HepG2 (cell line): ENCODE results near the gene ARMH1. TPM values are rescaled to one million over a fixed set of nuclear protein-coding genes. Genes with fewer than 3 reads are reported as not detected.

Experiments
- AGO2 ChIP-seq: fragments of 200-400 bp; formaldehyde crosslinking; optimal IDR thresholded peaks from 2 replicates; pipeline ENCODE3; 2017; ENCODE audit warnings: mild to moderate bottlenecking, low read depth, low read length, moderate library complexity
- BHLHE40 ChIP-seq: IDR thresholded peaks from 2 replicates; pipeline ENCODE4 v1.6.1; 2011; ENCODE audit warnings: low read length, improper control_type of control experiment
- GFI1 ChIP-seq: sonication (generic); formaldehyde crosslinking; IDR thresholded peaks from 2 replicates; pipeline ENCODE4 v1.5.0; 2020; ENCODE audit warnings: missing genetic modification reagents, mild to moderate bottlenecking, borderline replicate concordance
- IKZF5 ChIP-seq: IDR thresholded peaks from 2 replicates; pipeline ENCODE4 v1.6.1; 2018; ENCODE audit warnings: missing genetic modification reagents, mild to moderate bottlenecking, missing compliant biosample characterization
- KMT2A ChIP-seq: sonication (generic); formaldehyde crosslinking; IDR thresholded peaks from 2 replicates; pipeline ENCODE4 v1.4.0; 2020; ENCODE audit warnings: missing genetic modification reagents
- SKI ChIP-seq: fragments of 450-650 bp; IDR thresholded peaks from one replicate; pipeline ENCODE4 v1.6.1; 2018; ENCODE audit warnings: mild to moderate bottlenecking; ENCODE audit not compliant: partially characterized antibody
- SMAD3 ChIP-seq: sonication (generic); formaldehyde crosslinking; IDR thresholded peaks from 2 replicates; pipeline ENCODE4 v1.4.0; 2020; ENCODE audit warnings: missing genetic modification reagents
- SNAPC5 ChIP-seq: sonication (generic); formaldehyde crosslinking; IDR thresholded peaks from 2 replicates; pipeline ENCODE4 v1.8.1; 2023; ENCODE audit warnings: mild to moderate bottlenecking, missing genetic modification reagents, borderline replicate concordance
- ZNF121 ChIP-seq: sonication (generic); formaldehyde crosslinking; IDR thresholded peaks from 2 replicates; pipeline ENCODE4 v1.5.0; 2020; ENCODE audit warnings: mild to moderate bottlenecking, missing genetic modification reagents
- ZNF276 ChIP-seq: sonication (generic); formaldehyde crosslinking; IDR thresholded peaks from 2 replicates; pipeline ENCODE4 v1.4.0; 2020; ENCODE audit warnings: mild to moderate bottlenecking, low read depth, missing genetic modification reagents
- ZNF414 ChIP-seq: sonication (generic); formaldehyde crosslinking; IDR thresholded peaks from 2 replicates; pipeline ENCODE4 v1.5.0; 2020; ENCODE audit warnings: missing genetic modification reagents
- ZNF44 ChIP-seq: sonication (generic); formaldehyde crosslinking; IDR thresholded peaks from 2 replicates; pipeline ENCODE4 v1.5.1; 2020; ENCODE audit warnings: mild to moderate bottlenecking, missing genetic modification reagents
- ZNF563 ChIP-seq: sonication (generic); formaldehyde crosslinking; IDR thresholded peaks from 2 replicates; pipeline ENCODE4 v1.8.0; 2022; ENCODE audit warnings: mild to moderate bottlenecking, moderate library complexity, missing genetic modification reagents
- ZNF574 ChIP-seq: sonication (generic); formaldehyde crosslinking; IDR thresholded peaks from 2 replicates; pipeline ENCODE4 v1.4.0; 2020; ENCODE audit warnings: missing genetic modification reagents
- ZNF710 ChIP-seq: sonication (generic); formaldehyde crosslinking; IDR thresholded peaks from 2 replicates; pipeline ENCODE4 v1.5.0; 2020; ENCODE audit warnings: mild to moderate bottlenecking, missing genetic modification reagents, borderline replicate concordance
- ZNF737 ChIP-seq: sonication (generic); formaldehyde crosslinking; IDR thresholded peaks from 2 replicates; pipeline ENCODE4 v1.5.0; 2020; ENCODE audit warnings: missing genetic modification reagents, mild to moderate bottlenecking, borderline replicate concordance
- ZNF740 ChIP-seq: sonication (generic); formaldehyde crosslinking; IDR thresholded peaks from 2 replicates; pipeline ENCODE4 v1.4.0; 2020; ENCODE audit warnings: missing genetic modification reagents
- polyA plus RNA-seq, 8 experiments: library from polyadenylated mRNA; depleted of rRNA in 3 of 8; stranded (reverse) in 7 of 8; unstranded in 1 of 8; fragments of >200 nt; fragmentation: Illumina TruSeq in 4 of 8; extraction: Trizol in 4 of 8; gene quantifications; 2 replicates each; pipeline versions ENCODE4 v1.2.1 to v1.2.3, GENCODE V29; 2011 to 2016; ENCODE audit warnings: low read depth in 4 of 8, missing spikeins in 1 of 8, mixed read lengths in 1 of 8; ENCODE audit not compliant: insufficient read depth in 1 of 8
- total RNA-seq, 5 experiments: library from RNA; depleted of rRNA; stranded (reverse); fragments of >200 nt; fragmentation: Illumina TruSeq; extraction: Trizol; gene quantifications; 2 replicates each; pipeline ENCODE4 v1.2.3, GENCODE V29; 2016; ENCODE audit warnings: low read depth in 1 of 5

Gene ARMH1
- total and polyA plus RNA-seq, 2 of the 13 experiments (the other 11 are each of a cell fraction or from before 2014, with no cell fraction given), result 0.69 TPM; not detected in 1

GRCh38 chr1:44631647-44632539, 42.6 kb upstream of the ARMH1 start (continued):
- TF ChIP-seq ZNF276 (no peak), BHLHE40 (peak; percentile 95), ZNF563 (CRISPR knock-in tag) (peak; percentile 67; the same call in 1 of the 2 replicates), SKI (peak; percentile 86), ZNF414 (CRISPR knock-in tag) (no peak), GFI1 (no peak), SNAPC5 (no peak), ZNF574 (CRISPR knock-in tag) (peak; percentile 83), KMT2A (CRISPR knock-in tag) (no peak), ZNF44 (CRISPR knock-in tag) (no peak), AGO2 (peak; percentile 95), ZNF121 (no peak), IKZF5 (peak; percentile 62; the same call in 1 of the 2 replicates), ZNF740 (CRISPR knock-in tag) (no peak), ZNF737 (CRISPR knock-in tag) (no peak), ZNF710 (CRISPR knock-in tag) (peak; percentile 50; the same call in 1 of the 2 replicates), SMAD3 (CRISPR knock-in tag) (no peak)
